Measurements from ENCODE around the gene JAZF1. TPM values are rescaled to one million over a fixed set of nuclear protein-coding genes. Genes with fewer than 3 reads are reported as not detected.

The JAZF1 gene
- total RNA-seq, 1 experiment from 2014 or later: 14.2 TPM

GRCh38 chr7:27804139-27804538, 376.5 kb downstream of the JAZF1 start:
- no peak for DNase-seq (ENCODE audit: unreplicated experiment)
- no peak overlapping the region for H3K27ac Mint-ChIP-seq (ENCODE audit: low read depth, unreplicated experiment)
- H3K4me1 Mint-ChIP-seq (ENCODE audit: insufficient read depth, unreplicated experiment): peaks cover 10% of the 10 kb centered on the region
- H3K27me3 Mint-ChIP-seq (ENCODE audit: insufficient read depth, unreplicated experiment): no peaks in the 10 kb centered on the region
- intact Hi-C loops (cut with micrococcal nuclease): no loop called here
- BruUV-seq (replicated peaks): no TSS peak
- no peaks in the 10 kb centered on the region for H3K9me3 Mint-ChIP-seq (ENCODE audit: unreplicated experiment)
- no peak for TF ChIP-seq CTCF (IDR thresholded peaks at IDR 0.05; ENCODE audit: unreplicated experiment)
- ChIA-PET POLR2A (no interaction called here), CTCF (no interaction called here)
- peaks cover 21% of the 10 kb centered on the region for H3K36me3 Mint-ChIP-seq (ENCODE audit: insufficient read depth, unreplicated experiment)
- H3K4me3 Mint-ChIP-seq (ENCODE audit: unreplicated experiment): no peak overlapping the region

- no peak overlapping the region for H3K27ac Mint-ChIP-seq (ENCODE audit: low read depth, unreplicated experiment)
- no peaks in the 10 kb centered on the region for H3K27me3 Mint-ChIP-seq (ENCODE audit: insufficient read depth, unreplicated experiment)
- H3K4me1 Mint-ChIP-seq (ENCODE audit: insufficient read depth, unreplicated experiment): peaks cover 9% of the 10 kb centered on the region
- ChIA-PET POLR2A (interaction anchor here (0.7 to 1.3 kb wide), 2 partner anchors 12 to 217 kb away, joined by 3 read pairs; no protein-coding TSS in a partner anchor), CTCF (no interaction called here)
- DNase-seq (ENCODE audit: unreplicated experiment): peak; percentile 2
- H3K9me3 Mint-ChIP-seq (ENCODE audit: unreplicated experiment): no peaks in the 10 kb centered on the region
- intact Hi-C loops (cut with micrococcal nuclease): no loop called here
- no peak for TF ChIP-seq CTCF (IDR thresholded peaks at IDR 0.05; ENCODE audit: unreplicated experiment)
- H3K36me3 Mint-ChIP-seq (ENCODE audit: insufficient read depth, unreplicated experiment): peaks cover 31% of the 10 kb centered on the region
- H3K4me3 Mint-ChIP-seq (ENCODE audit: unreplicated experiment): no peak overlapping the region
- BruUV-seq (replicated peaks): no TSS peak
Observed at GRCh38 chr7:27802999-27803398, 377.6 kb downstream of the JAZF1 start.

GRCh38 chr7:27799212-27799611, 381.4 kb downstream of the JAZF1 start:
- no peaks in the 10 kb centered on the region for H3K27me3 Mint-ChIP-seq (ENCODE audit: insufficient read depth, unreplicated experiment)
- CTCF ChIA-PET: interaction anchor here (0.7 to 0.8 kb wide), 2 partner anchors 137 to 297 kb away, joined by 5 to 6 read pairs; no protein-coding TSS in a partner anchor

GRCh38 chr7:27795977-27796376, 384.6 kb downstream of the JAZF1 start:
- intact Hi-C loops (cut with micrococcal nuclease): no loop called here
- ChIA-PET CTCF (interaction anchor here (2.8 kb wide), 1 partner anchor 11 kb away, joined by 10 read pairs; no protein-coding TSS in a partner anchor), POLR2A (no interaction called here)
- Mint-ChIP-seq H3K4me1 (ENCODE audit: insufficient read depth, unreplicated experiment) (peaks cover 6% of the 10 kb centered on the region), H3K27me3 (ENCODE audit: insufficient read depth, unreplicated experiment) (no peaks in the 10 kb centered on the region), H3K27ac (ENCODE audit: low read depth, unreplicated experiment) (no peak overlapping the region), H3K9me3 (ENCODE audit: unreplicated experiment) (no peaks in the 10 kb centered on the region), H3K36me3 (ENCODE audit: insufficient read depth, unreplicated experiment) (peaks cover 72% of the 10 kb centered on the region), H3K4me3 (ENCODE audit: unreplicated experiment) (no peak overlapping the region)
- BruUV-seq (replicated peaks): no TSS peak
- TF ChIP-seq CTCF (IDR thresholded peaks at IDR 0.05; ENCODE audit: unreplicated experiment): no peak
- DNase-seq (ENCODE audit: unreplicated experiment): no peak

More at GRCh38 chr7:27799212-27799611, 381.4 kb downstream of the JAZF1 start:
- Mint-ChIP-seq H3K4me3 (ENCODE audit: unreplicated experiment) (no peak overlapping the region), H3K36me3 (ENCODE audit: insufficient read depth, unreplicated experiment) (peaks cover 53% of the 10 kb centered on the region), H3K4me1 (ENCODE audit: insufficient read depth, unreplicated experiment) (peaks cover 6% of the 10 kb centered on the region), H3K27ac (ENCODE audit: low read depth, unreplicated experiment) (no peak overlapping the region), H3K9me3 (ENCODE audit: unreplicated experiment) (no peaks in the 10 kb centered on the region)
- DNase-seq (ENCODE audit: unreplicated experiment): no peak
- POLR2A ChIA-PET: no interaction called here
- TF ChIP-seq CTCF (IDR thresholded peaks at IDR 0.05; ENCODE audit: unreplicated experiment): no peak
- intact Hi-C loops (cut with micrococcal nuclease): no loop called here
- no TSS peak for BruUV-seq (replicated peaks)

Measured in MCF 10A (cell line).